HG03196 (cell line): ENCODE data around the gene TOX2.

Source experiments
- ATAC-seq: cut with Tn5 transposase; IDR thresholded peaks from one replicate; pipeline ENCODE4 v1.9.1; 2021; ENCODE audit not compliant: unreplicated experiment

The TOX2 gene

GRCh38 chr20:43974695-43975094 lies 60.0 kb downstream of the TOX2 start:
- ATAC-seq = no peak

GRCh38 chr20:43975096-43975768 lies 60.6 kb downstream of the TOX2 start:
- no peak for ATAC-seq

GRCh38 chr20:43976547-43976946 lies 61.9 kb downstream of the TOX2 start:
- ATAC-seq = no peak

GRCh38 chr20:43977252-43977651 lies 62.6 kb downstream of the TOX2 start:
- ATAC-seq = no peak

- ATAC-seq = no peak
Observed at GRCh38 chr20:43977962-43978361, 63.3 kb downstream of the TOX2 start.

GRCh38 chr20:43979576-43980105 lies 65.0 kb downstream of the TOX2 start:
- no peak for ATAC-seq

- no peak for ATAC-seq
Observed at GRCh38 chr20:43981540-43981939, 66.9 kb downstream of the TOX2 start.

- no peak for ATAC-seq
Observed at GRCh38 chr20:43982016-43982415, 67.4 kb downstream of the TOX2 start.

GRCh38 chr20:43982886-43983285 lies 68.2 kb downstream of the TOX2 start:
- ATAC-seq = no peak

GRCh38 chr20:43983359-43983758 lies 68.7 kb downstream of the TOX2 start:
- no peak for ATAC-seq

- ATAC-seq = no peak
Observed at GRCh38 chr20:43983904-43984361, 69.3 kb downstream of the TOX2 start.

- ATAC-seq = no peak
Observed at GRCh38 chr20:43984587-43984986, 69.9 kb downstream of the TOX2 start.

- no peak for ATAC-seq
Observed at GRCh38 chr20:43985121-43985520, 70.5 kb downstream of the TOX2 start.

GRCh38 chr20:43985608-43986316 lies 71.1 kb downstream of the TOX2 start:
- no peak for ATAC-seq

- no peak for ATAC-seq
Observed at GRCh38 chr20:43987018-43987417, 72.4 kb downstream of the TOX2 start.

GRCh38 chr20:43987531-43987930 lies 72.9 kb downstream of the TOX2 start:
- no peak for ATAC-seq

GRCh38 chr20:43988451-43988850 lies 73.8 kb downstream of the TOX2 start:
- ATAC-seq = no peak

- no peak for ATAC-seq
Observed at GRCh38 chr20:43988867-43989266, 74.2 kb downstream of the TOX2 start.

- ATAC-seq = no peak
Observed at GRCh38 chr20:43991261-43991660, 76.6 kb downstream of the TOX2 start.

GRCh38 chr20:43991982-43992381 lies 77.3 kb downstream of the TOX2 start:
- ATAC-seq = no peak

- ATAC-seq = no peak
Observed at GRCh38 chr20:43992885-43993284, 78.2 kb downstream of the TOX2 start.

- ATAC-seq = no peak
Observed at GRCh38 chr20:43993560-43993959, 78.9 kb downstream of the TOX2 start.
